Right forelimb (tissue), 1 donor: Measurements from ENCODE around the gene PLCB3.

Experiments
- DNase-seq: peaks from one replicate; pipeline ENCODE4 v3.0.0-alpha.2; 2018

PLCB3 gene

GRCh38 chr11:64290352-64291261, 39.3 kb downstream of the PLCB3 start:
- no peak for DNase-seq

GRCh38 chr11:64291262-64291751, 40.0 kb downstream of the PLCB3 start, which contains the start of gene KCNK4:
Gene KCNK4, plus strand, starts transcription at chr11:64291302. Its CDS starts 1,717 bp downstream, at chr11:64293019.
- DNase-seq = no peak

GRCh38 chr11:64291752-64292459, 40.6 kb downstream of the PLCB3 start:
- DNase-seq = no peak

GRCh38 chr11:64292460-64293254, 41.3 kb downstream of the PLCB3 start:
- DNase-seq = no peak

GRCh38 chr11:64294774-64295173, 43.4 kb downstream of the PLCB3 start:
- DNase-seq = no peak

- DNase-seq = no peak
Observed at GRCh38 chr11:64295760-64296159, 44.4 kb downstream of the PLCB3 start.

- DNase-seq = no peak
Observed at GRCh38 chr11:64296236-64296635, 44.9 kb downstream of the PLCB3 start.

GRCh38 chr11:64296830-64297698, 45.7 kb downstream of the PLCB3 start:
- no peak for DNase-seq

GRCh38 chr11:64297699-64298358, 46.5 kb downstream of the PLCB3 start:
- DNase-seq = no peak

GRCh38 chr11:64298966-64299846, 47.9 kb downstream of the PLCB3 start:
- DNase-seq = peak; percentile 78

GRCh38 chr11:64299847-64300648, 48.7 kb downstream of the PLCB3 start, which contains the start of gene CATSPERZ:
Gene CATSPERZ, plus strand, starts transcription at chr11:64300358. Its CDS starts 53 bp downstream, at chr11:64300411.
- DNase-seq = no peak

- no peak for DNase-seq
Observed at GRCh38 chr11:64303109-64304031, 52.0 kb downstream of the PLCB3 start.

- DNase-seq = no peak
Observed at GRCh38 chr11:64304032-64304315, 52.6 kb downstream of the PLCB3 start.

GRCh38 chr11:64304316-64305072, 53.2 kb downstream of the PLCB3 start:
- DNase-seq = peak; percentile 90

GRCh38 chr11:64305075-64305690, 53.9 kb downstream of the PLCB3 start, which contains the start of gene ESRRA:
Gene ESRRA, plus strand, starts transcription at chr11:64305524. Its CDS starts 1,656 bp downstream, at chr11:64307180.
- peak; percentile 99 for DNase-seq

GRCh38 chr11:64305691-64306562, 54.6 kb downstream of the PLCB3 start:
- DNase-seq = peak; percentile 76
